Osteoblast (primary cell): Measurements from ENCODE around the gene SMG9. TPM values are rescaled to one million over a fixed set of nuclear protein-coding genes. Genes with fewer than 3 reads are reported as not detected.

Experiments used
- DNase-seq: peaks from one replicate; pipeline ENCODE4 v3.0.0; 2011; ENCODE audit warnings: low spot score, mixed read lengths; ENCODE audit not compliant: insufficient read length; ENCODE audit errors: missing footprints
- H2AFZ ChIP-seq: 2 replicates; pipeline ENCODE4 v1.6.0; 2011; ENCODE audit warnings: mild to moderate bottlenecking, low read length
- H3K27ac ChIP-seq: 2 replicates; pipeline ENCODE4 v1.5.1; 2011; ENCODE audit warnings: mild to moderate bottlenecking, low read depth, low read length, moderate library complexity
- H3K27me3 ChIP-seq: 2 replicates; pipeline ENCODE4 v1.6.0; 2012; ENCODE audit warnings: mild to moderate bottlenecking, control low read depth, inconsistent platforms, low read length, moderate library complexity; ENCODE audit not compliant: insufficient read depth
- H3K36me3 ChIP-seq: 2 replicates; pipeline ENCODE4 v1.5.1; 2011; ENCODE audit warnings: mild to moderate bottlenecking, low read length, control low read depth, moderate library complexity; ENCODE audit not compliant: insufficient read depth
- H3K4me1 ChIP-seq: 2 replicates; pipeline ENCODE4 v1.5.1; 2011; ENCODE audit warnings: mild to moderate bottlenecking, low read length, control low read depth, moderate library complexity; ENCODE audit not compliant: insufficient read depth
- H3K4me2 ChIP-seq: 2 replicates; pipeline ENCODE4 v1.6.0; 2011; ENCODE audit warnings: mild to moderate bottlenecking, low read length; ENCODE audit not compliant: insufficient read depth
- H3K4me3 ChIP-seq: fragments of 200-600 bp; sonication (generic); 3 replicates; pipeline ENCODE4 v1.5.1; 2012; ENCODE audit warnings: mild to moderate bottlenecking, low read length, inconsistent platforms; ENCODE audit not compliant: insufficient read depth
- H3K79me2 ChIP-seq: 2 replicates; pipeline ENCODE4 v1.6.0; 2012; ENCODE audit warnings: mild to moderate bottlenecking, low read length, control low read depth, inconsistent platforms; ENCODE audit not compliant: insufficient read depth
- H3K9me3 ChIP-seq: 2 replicates; pipeline ENCODE4 v1.5.1; 2011; ENCODE audit warnings: low read depth, low read length, control low read depth
- H4K20me1 ChIP-seq: 2 replicates; pipeline ENCODE4 v1.6.0; 2012; ENCODE audit warnings: mild to moderate bottlenecking, low read length, control low read depth; ENCODE audit not compliant: insufficient read depth
- total RNA-seq: library from RNA; depleted of rRNA; stranded (reverse); fragments of >200 nt; gene quantifications from 2 replicates; pipeline ENCODE4 v1.2.3, GENCODE V29; 2012
- TF ChIP-seq, protein P1 (sequence below): IDR thresholded peaks from 2 replicates; pipeline ENCODE4 v1.5.1; 2011; ENCODE audit warnings: mild to moderate bottlenecking, low read depth, low read length, moderate library complexity; ENCODE audit errors: extremely low read depth

SMG9 gene
- total RNA-seq, 1 donor: 14.5 TPM

DNA sequence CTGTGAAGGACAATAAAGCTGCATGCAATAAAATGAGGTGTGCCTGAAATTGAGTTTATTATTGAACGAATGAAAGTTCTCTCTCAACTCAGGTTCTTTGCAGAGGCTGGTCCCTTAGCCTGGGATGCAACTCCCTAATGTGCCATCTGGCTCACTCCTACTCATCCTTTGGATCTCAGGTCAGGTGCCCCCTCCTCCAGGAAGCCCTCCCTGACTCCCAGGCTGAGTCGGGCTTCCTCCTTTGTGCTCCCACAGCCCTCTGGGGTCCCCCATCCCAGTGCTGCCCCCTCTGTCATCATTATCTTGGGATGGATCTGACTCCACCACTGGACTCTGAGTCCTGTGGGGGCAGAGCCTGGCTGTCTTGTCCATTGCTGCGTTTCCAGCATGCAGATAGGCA is 41.6 kb downstream of the SMG9 start:
- Histone ChIP-seq H3K36me3 (no peaks in the 10 kb centered on the region), H3K4me3 (no peak overlapping the region), H3K4me1 (no peaks in the 10 kb centered on the region), H3K27ac (no peak overlapping the region), H3K9me3 (peaks cover 5% of the 10 kb centered on the region), H3K79me2 (no peaks in the 10 kb centered on the region), H3K4me2 (no peak overlapping the region), H2AFZ (no peak overlapping the region), H3K27me3 (no peaks in the 10 kb centered on the region), H4K20me1 (no peaks in the 10 kb centered on the region)
- DNase-seq: peak; percentile 22
- TF ChIP-seq, protein P1, sequence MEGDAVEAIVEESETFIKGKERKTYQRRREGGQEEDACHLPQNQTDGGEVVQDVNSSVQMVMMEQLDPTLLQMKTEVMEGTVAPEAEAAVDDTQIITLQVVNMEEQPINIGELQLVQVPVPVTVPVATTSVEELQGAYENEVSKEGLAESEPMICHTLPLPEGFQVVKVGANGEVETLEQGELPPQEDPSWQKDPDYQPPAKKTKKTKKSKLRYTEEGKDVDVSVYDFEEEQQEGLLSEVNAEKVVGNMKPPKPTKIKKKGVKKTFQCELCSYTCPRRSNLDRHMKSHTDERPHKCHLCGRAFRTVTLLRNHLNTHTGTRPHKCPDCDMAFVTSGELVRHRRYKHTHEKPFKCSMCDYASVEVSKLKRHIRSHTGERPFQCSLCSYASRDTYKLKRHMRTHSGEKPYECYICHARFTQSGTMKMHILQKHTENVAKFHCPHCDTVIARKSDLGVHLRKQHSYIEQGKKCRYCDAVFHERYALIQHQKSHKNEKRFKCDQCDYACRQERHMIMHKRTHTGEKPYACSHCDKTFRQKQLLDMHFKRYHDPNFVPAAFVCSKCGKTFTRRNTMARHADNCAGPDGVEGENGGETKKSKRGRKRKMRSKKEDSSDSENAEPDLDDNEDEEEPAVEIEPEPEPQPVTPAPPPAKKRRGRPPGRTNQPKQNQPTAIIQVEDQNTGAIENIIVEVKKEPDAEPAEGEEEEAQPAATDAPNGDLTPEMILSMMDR: no peak

DNA sequence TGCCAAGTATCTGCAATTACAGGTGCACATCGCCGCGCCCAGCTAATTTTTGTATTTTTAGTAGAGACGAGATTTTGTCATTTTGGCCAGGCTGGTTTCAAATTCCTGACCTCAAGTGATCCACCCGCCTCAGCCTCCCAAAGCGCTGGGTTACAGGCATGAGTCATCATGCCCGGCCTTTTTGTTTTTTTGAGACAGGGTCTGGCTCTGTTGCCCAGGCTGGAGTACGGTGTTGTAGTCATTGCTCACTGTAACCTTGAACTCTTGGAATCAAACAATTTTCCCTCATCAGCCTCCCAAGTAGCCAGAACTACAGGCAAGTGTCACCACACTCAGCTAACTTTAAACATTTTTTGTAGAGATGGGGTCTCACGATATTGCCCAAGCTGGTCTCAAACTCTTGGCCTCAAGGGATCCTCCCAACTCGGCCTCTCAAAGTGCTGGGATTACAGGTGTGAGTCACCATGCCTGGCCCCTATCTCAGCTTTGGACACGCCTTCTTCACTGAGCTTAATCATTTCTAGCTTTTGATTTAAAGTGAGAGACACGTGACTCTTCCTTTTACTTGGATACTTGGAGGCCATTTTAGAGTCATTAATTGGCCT is 42.9 kb downstream of the SMG9 start:
- Histone ChIP-seq H3K36me3 (no peaks in the 10 kb centered on the region), H3K9me3 (peaks cover 5% of the 10 kb centered on the region)
- no peak for DNase-seq

GRCh38 chr19:43708716-43709115 is 46.0 kb downstream of the SMG9 start:
- H4K20me1 ChIP-seq: no peaks in the 10 kb centered on the region
- H3K4me3 ChIP-seq: no peak overlapping the region
- no peaks in the 10 kb centered on the region for H3K79me2 ChIP-seq
- no peak overlapping the region for H2AFZ ChIP-seq
- H3K36me3 ChIP-seq: no peaks in the 10 kb centered on the region
- no peaks in the 10 kb centered on the region for H3K4me1 ChIP-seq
- no peak overlapping the region for H3K27ac ChIP-seq
- H3K9me3 ChIP-seq: peaks cover 5% of the 10 kb centered on the region
- TF ChIP-seq, protein P1: no peak
- no peaks in the 10 kb centered on the region for H3K27me3 ChIP-seq
- no peak overlapping the region for H3K4me2 ChIP-seq
- DNase-seq: no peak

More for the DNA sequence above, 42.9 kb downstream of the SMG9 start:
- Histone ChIP-seq H3K27ac (no peak overlapping the region), H3K27me3 (no peaks in the 10 kb centered on the region), H3K4me2 (no peak overlapping the region), H2AFZ (no peak overlapping the region), H3K4me1 (no peaks in the 10 kb centered on the region), H3K79me2 (no peaks in the 10 kb centered on the region), H4K20me1 (no peaks in the 10 kb centered on the region), H3K4me3 (no peak overlapping the region)
- TF ChIP-seq, protein P1: no peak

GRCh38 chr19:43707158-43707712 is 47.5 kb downstream of the SMG9 start:
- peaks cover 5% of the 10 kb centered on the region for H3K9me3 ChIP-seq
- no peaks in the 10 kb centered on the region for H3K79me2 ChIP-seq
- H3K4me3 ChIP-seq: no peak overlapping the region
- peaks cover 3% of the 10 kb centered on the region for H3K4me1 ChIP-seq
- no peak overlapping the region for H3K4me2 ChIP-seq
- no peak overlapping the region for H2AFZ ChIP-seq
- H4K20me1 ChIP-seq: no peaks in the 10 kb centered on the region
- TF ChIP-seq, protein P1: no peak
- no peak overlapping the region for H3K27ac ChIP-seq
- no peaks in the 10 kb centered on the region for H3K36me3 ChIP-seq
- no peak for DNase-seq
- no peaks in the 10 kb centered on the region for H3K27me3 ChIP-seq
